Activated CD4-positive, alpha-beta T cell treated with anti-CD3 and anti-CD28 coated beads, Interleukin-2, amount 50 U/mL, for 1 hour (primary cell): ENCODE data around the gene MIER3.

Source experiments
- DNase-seq: peaks from one replicate; pipeline ENCODE4 v3.0.0-alpha.2; 2020

The MIER3 gene

GRCh38 chr5:56893251-56893951, 58.5 kb downstream of the MIER3 start:
- DNase-seq, result no peak

GRCh38 chr5:56881571-56881970, 70.4 kb downstream of the MIER3 start:
- no peak for DNase-seq

GRCh38 chr5:56876327-56876726, 75.6 kb downstream of the MIER3 start:
- DNase-seq, result no peak

DNA sequence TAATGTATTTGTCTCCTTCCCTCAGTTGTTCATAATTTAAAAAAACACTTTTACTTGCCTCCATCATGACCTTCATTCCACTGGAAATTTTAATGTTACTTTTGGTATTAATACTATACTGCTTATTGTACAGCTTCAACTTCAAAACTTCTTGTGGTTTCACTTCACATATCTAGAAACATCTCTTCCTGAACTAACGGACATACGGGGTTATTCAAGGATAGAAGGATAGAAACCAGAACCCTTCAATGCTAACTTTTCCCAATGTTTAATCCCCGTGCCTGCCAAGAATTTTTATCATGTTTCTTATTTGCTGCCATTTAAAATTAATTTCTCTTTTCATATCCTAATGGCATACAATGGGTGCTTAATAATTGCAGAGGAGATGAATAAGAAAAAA, 78.9 kb downstream of the MIER3 start:
- DNase-seq, result no peak

DNA sequence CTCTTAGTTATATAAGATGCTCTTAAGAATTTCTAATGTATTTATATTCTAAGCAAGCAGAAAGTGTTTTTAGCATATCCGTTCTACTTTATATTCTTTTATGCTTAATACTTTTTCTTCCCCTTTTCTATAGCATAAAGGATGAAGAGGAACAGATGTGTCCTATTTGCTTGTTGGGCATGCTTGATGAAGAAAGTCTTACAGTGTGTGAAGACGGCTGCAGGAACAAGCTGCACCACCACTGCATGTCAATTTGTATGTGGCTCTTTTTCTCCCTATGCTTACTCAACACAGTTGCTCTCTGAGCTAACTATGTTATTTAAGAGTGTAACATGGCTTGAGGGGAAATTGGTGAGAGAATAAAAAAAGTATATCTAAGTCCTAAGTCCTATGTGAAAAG, 80.1 kb downstream of the MIER3 start:
- no peak for DNase-seq
